ENCODE results near the gene ITGBL1.

Gene ITGBL1

DNA sequence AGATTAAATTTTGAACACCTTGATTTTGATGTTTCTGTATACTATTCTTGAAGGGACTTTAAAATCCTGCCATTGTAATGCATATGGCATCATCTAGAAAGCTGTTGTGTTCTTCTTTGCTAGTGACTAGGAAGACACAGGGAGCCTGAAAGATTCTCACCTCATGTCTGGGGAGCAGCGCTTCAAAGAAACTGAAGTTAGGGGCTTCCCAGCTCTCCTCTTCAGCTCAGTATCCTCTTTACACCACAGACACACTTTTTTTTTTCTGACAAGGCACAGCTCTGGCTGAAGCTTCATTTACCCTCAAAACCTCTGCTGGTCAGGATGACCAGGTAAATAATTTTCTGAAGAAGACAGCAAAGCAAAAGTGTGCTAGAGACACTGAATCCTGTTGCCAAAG is 255.6 kb downstream of the ITGBL1 start:
- DNase-seq, result no peak

DNA sequence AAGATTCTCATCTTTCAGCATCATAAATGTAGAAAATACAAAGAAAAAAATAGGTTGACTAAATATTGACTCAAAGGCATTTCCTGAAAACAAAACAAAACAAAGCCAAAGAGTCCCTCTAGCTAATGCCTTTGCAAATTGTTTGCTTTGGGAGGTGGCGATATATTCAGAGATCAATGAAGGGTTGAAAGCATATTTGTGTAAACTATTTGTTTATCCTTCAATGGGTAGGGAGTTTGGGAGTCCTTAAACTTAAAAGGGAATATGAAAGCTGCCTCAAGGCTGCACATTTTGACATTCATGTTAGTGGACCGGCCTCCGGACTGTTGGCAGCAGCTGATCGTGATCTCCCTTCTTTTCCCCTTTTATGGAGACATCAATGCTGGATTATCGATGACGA is 257.5 kb downstream of the ITGBL1 start:
- no peak for DNase-seq

DNA sequence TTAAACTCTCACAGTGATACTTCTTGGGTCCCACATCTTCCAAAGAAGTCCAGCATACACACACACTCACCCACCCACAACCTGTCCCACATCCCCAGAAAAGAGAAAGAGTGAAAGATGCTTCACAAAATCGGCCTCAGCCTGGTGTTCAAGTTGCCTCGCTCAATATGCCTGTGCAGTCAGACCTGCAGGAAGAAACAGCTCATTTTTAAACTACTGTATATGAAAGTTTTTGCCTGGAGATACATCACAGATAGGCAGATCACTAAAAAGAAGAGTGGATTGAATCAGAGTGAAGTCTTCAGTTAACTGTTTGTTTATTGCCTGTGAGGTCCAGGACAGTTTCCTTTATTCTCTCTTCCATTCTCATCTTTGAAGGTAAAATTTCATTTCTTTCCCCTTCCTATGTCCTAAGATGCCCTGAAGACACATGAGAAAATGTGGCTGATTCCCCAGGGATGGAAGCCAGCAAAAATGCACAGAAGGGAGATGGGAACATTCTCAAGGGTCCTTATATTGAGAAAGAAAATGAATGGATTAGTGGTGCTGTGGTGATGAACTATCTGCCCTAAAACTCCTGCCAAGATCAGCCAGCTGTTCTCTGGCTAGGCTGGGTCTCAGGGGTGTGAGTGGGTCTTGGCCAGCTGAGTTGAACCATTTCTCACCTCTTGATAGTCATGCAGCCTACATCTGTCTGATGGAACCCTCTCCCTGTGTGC is 259.0 kb downstream of the ITGBL1 start:
- no peak for DNase-seq

DNA sequence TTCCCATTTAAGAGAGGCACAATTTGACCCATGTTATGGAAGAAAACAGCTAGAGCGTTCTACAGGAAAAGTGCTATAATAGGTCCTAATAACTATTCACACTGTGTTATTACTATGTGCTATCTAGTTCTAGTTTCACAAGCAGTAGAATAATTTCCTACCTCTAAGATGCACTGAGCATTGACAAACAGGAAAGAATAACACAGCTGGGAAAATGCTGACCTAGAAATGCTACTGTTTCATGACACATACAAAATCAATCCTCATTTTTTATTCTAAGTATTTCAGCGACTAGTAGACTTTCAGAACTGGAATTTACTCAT is 259.5 kb downstream of the ITGBL1 start:
- DNase-seq, result no peak

DNA sequence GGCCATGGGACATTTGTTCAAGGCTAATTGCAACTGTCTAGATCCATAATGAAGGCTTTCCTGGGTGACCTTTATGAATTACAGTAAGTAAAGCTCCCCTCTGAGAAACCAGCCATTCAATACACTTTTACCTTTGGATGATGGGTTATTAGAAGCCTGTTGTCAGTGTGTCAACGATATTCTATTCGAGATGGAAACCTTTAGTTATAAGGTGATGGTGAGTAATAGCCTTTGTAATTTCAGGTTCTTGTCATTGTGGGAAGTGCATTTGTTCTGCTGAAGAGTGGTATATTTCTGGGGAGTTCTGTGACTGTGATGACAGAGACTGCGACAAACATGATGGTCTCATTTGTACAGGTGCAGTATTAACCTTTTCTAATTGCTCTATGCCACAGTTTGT is 261.7 kb downstream of the ITGBL1 start:
- DNase-seq, result no peak

DNA sequence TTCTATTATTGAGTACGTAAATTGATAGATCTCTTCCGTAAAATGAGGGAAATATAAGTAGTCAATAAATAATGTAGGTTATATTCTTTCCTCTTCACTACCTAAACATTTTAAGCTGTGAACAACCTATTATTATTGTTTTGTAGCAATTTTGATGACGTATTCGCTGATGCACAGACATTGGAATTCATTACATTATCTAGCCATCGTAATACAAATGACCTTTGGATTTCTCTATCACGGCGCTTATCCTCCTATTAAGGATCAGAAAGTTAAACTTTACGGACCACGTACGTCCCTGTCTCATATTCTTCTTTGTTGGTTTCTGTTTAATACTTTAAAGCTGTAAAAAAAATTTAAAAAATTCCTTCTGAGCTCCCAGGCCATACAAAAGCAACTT is 264.9 kb downstream of the ITGBL1 start:
- no peak for DNase-seq

DNA sequence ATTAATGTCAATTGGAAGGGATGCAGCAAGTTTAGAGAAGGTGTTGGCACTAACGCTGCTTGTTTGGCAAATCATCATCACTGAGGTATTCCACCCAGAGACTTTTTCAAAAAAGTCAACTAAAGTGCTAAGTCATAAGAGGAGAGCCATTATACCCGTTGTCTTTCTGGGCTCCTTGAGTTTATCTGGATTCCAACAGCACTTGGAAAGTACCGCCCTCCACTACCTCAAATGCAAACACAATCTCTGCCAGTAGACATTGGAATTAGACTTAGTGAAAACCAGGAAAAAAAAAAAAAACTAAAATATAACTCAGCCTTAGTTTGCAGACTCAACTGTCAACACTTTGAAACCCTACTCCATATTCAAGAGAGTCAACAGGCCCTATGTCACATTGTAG is 266.0 kb downstream of the ITGBL1 start:
- DNase-seq, result no peak

DNA sequence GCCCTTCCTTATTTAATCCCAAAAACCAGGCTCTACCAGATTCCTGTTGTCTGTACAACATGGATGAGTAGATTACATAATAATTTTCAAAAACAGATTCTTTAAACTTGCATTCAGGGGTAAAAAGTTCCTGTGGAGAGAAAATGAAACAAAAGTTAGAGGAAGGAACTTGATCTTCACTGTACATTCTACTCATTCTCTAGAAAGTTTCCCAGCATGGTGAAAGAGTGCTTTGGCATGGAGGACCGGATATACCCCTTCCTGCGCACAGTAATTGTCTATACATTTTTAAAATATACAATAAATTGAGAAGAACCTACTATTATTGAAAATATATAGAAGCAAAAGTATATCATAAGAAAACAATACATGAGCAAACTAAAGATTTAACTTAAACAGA is 274.2 kb downstream of the ITGBL1 start:
- DNase-seq, result no peak

DNA sequence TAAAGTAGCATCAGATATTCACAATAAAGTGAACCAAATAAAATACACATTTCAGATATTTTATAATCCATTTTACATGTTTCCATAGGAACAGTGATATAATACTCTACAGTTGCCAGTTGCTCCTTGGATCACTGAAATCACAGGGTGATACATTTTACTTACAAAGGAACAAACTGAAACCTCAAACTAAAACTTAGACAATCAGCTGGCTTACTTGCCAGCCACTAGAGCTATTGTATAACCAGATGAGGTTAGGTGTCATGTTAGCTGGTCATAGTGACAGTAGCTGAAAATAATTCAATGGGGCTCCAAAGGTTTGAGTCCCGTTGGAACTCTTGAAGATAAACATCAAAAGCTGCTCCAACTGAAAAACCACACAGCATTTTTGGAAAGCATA is 274.6 kb downstream of the ITGBL1 start:
- no peak for DNase-seq

DNA sequence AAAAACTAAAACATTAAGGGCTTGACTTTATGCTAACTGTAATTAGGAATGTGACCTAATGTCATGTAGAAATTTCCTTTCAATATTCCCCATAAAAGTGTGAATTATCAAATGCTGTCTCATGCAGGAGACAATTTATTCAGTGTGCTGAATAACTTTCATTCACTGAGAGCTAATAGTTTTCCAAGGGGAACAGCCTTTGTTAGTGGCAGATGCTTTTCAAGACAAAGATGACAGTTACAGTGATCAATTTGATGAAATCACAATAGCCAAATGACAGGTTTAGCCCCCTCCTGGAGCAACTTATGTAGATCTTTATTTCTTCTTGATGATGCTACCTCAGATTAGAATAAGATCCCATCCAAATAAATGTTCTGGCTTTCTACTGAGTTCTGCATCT is 275.5 kb downstream of the ITGBL1 start:
- no peak for DNase-seq

DNA sequence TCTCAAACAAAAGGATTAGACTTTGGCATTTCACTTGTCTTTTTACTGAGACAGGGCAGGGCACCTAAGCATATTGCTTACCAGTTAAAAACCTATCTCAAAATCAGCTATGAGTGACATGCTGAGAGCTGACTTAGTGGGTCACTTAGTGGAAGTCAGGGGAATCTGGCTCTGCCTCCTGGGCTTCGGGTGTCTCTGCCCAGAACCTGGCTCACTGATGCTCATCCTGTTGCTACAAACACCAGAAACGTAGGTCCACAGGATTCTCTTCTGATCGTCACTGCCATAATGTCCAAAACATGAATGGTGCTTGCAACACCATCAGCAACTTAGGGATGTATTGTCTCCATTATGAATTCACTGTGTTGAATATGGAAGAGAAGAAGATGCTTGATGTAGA is 276.1 kb downstream of the ITGBL1 start:
- DNase-seq, result no peak

DNA sequence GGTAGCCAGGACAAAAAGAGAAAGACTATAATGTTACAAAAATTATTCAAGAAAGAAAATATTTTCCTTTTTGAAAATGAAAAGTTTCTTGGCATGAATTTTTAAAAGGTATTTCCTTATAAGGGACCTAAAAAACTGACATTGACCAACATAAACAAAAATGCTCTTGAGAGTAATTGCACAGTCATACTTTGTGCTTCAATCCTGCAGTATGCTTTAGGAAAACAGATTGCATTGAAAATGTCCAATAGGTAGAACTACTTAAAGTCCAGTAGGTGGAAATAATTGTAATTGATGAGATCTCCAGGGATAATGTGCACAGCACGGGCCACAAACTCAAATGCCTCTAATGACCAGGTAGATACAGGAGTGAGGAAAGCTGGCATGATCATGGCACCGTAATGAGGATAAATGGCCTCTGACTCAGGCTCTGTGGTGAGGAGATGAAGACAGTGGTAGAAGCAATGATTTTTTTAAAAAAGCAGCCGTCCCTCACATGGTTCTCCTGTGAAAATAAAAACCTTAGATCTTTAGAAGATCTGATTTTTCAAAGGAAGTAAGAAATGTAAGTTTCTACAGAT is 278.0 kb downstream of the ITGBL1 start:
- no peak for DNase-seq

DNA sequence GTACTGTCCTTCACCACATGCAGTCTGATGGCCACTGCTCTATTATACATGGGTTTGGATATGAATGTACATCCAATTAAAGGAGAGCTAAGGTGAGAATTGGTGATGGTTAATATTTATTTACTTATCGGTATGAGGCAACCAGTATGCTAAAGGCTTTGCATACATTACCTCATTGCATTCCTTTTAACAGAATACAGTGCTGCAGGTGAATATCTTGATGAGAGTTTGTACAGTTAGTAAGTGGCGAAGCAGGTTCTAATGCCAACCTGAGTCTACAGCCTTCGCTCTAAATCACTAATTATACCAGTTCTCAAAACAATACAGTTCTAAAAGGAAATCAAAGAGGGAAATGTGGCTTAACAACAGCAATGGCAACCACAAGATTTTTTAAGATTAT is 284.1 kb downstream of the ITGBL1 start:
- DNase-seq, result no peak

DNA sequence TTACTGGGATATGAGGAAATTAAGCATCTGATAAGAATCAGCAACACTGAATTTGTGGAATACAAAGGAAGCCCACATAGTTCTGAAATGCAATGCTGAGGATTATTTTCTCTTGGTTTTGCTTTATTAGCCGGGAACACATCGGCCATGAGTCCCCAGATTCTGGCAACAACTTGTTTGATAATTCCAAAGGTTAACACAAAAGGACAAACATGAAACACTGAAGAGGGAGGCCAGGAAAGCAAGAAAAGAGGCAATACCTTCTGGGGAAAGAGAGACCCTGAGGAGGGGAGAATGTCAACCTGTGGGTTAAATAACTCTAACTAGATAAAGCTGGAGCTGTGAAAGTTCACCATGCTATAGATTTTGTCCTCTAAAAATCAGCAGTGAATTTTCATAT is 285.9 kb downstream of the ITGBL1 start:
- DNase-seq, result no peak

DNA sequence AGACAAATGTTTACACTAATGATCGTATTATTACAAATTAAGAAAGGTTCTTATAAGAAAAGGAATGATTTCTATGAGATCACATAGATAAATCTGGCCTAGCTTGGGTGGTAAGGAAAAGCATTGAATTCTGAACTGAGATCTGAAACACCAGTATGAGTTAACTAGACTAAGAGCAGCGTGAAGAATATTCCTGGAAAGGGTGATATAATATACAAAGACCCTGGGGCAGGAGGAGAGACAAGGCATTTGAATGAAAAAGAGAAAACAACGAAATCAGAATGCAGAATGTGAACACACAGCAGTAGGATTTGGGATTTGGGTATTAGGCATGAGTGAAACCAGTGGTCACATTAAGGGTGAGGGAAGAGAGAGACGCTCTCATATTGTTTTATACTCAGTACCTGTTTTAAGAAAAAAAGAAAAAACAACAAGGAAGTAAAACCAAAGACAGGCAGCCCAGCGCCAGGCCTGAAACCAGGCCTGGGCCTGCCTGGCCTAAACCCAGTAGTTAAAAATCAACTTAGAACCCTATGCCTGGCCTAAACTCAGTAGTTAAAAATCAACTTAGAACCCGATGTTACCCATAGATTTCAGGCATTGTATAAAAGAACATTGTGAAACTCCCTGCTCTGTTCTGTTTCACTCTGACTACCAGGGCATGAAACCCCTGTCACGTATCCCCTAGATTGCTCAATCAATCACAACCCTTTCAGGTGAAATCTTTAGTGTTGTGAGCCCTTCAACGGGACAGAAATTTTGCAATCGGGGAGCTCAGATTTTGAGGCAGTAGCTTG is 287.1 kb downstream of the ITGBL1 start:
- DNase-seq, result no peak

DNA sequence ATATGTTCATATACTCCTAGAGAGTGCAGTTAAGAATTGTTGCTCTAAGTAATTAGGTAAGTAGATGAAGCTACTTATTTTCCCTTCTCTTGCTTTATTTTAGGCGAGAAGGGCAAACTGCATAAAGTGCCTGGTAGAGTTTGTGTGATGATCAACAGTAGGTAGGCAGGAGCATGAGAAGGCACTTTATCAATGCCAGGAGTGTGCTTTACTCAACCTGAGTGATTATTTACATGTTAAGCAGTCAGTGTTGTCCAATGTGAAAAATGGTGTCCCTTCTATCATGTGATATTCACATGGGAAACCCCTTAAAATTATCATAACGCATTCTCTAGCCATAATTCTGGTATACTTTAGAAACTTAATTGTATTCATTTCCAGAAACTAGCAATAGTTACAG is 294.0 kb downstream of the ITGBL1 start:
- DNase-seq, result no peak

DNA sequence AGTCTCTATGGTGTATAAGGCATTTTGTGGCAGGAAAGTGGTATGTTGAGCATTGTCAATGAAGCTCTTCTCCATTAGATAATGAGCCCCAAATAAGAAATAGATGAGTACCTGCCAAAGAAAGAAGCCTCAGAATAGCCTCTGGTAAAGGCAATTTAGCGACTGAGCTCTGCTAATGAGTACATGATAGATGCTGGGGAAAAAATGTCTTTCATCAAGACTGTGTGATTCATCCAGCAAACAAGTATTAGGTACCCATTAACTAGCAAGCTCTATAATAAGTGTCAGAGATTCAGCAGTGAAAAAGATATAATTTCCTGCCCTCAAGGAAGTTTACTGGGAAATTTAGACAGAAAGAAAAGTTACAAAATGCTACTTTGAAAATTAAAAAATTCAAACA is 294.6 kb downstream of the ITGBL1 start:
- DNase-seq, result no peak

DNA sequence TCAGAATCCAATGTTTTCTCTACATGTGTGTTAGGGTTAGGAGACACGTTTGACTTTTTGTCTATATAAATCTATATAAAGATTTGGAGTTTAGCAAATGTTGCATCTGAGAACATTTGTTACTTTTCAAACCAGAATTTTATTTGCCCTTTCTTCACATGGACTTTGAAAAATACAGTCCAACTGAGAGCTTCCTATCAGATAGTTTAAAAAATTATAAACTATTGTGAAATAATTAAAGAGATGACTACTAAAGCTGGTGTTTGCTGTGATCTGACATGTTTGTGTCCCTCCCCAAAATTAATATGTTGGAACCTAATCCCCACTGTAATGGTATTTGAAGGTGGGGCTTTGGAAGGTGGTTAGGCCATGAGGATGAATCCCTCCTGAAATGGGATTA is 297.1 kb downstream of the ITGBL1 start:
- DNase-seq, result no peak

DNA sequence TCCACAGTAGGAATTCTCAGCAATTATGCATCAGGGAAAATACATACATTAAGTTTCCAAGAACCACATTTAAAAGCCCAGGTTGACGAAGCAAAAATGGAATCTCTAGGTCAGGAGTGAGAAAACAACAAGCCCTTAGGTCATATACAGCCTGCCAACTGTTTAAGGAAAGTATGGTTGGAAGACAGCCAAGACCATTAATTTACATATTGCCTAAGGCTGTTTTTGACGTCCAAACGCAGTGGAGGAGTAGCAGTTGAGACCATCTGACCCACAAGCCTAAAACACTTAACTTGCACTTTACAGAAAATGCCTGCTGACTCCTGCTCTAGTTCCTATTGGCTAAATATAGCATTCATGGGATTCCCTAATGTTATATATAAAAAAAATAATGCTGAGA is 299.0 kb downstream of the ITGBL1 start:
- DNase-seq, result no peak

DNA sequence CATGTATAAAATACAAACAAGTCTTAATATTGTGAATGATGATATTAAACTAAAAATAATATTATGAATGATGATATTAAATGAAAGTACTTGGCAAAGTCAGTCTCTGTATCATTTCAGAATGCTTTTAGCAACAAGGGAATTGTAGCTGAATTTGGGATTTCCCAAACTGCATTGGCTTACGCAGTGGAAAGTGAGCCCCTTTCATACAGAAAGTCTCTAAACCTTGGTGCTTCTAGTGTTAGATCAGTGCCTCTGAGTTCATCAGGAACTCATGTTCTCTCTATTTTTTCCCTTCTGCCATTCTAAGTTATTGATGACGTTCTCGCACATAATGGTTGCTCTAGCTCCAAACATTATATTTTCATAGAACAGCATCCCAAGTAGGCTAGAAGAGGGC is 300.0 kb downstream of the ITGBL1 start:
- no peak for DNase-seq

DNA sequence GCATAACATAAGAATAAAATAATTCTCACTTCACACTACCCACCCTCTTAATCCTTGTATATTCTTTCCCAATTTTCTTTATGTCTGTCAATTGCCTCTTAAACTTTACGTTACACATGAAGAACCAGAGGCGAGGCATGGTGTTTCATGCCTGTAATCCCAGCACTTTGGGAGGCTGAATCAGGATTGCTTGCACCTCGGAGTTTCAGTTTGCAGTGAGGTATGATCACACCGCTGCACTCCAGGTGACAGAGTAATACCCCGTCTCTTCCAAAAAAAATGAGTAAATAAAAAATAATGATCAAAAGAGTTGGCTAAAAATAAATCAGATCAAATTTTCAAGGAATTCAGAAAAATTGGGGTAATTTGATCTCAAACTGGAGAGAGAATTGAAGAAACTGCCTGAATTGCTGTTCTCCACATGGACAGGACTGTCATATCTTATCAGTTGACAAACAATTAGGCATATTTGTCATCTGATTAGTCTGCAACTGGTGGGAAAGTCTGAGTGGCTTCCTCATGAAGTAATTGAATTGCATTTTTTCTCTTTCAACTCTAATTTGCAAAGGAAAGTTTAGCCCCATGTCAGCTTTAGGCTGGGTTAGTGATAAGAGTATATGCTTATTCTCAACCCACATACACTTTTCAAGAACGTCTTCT is 302.9 kb downstream of the ITGBL1 start:
- no peak for DNase-seq

DNA sequence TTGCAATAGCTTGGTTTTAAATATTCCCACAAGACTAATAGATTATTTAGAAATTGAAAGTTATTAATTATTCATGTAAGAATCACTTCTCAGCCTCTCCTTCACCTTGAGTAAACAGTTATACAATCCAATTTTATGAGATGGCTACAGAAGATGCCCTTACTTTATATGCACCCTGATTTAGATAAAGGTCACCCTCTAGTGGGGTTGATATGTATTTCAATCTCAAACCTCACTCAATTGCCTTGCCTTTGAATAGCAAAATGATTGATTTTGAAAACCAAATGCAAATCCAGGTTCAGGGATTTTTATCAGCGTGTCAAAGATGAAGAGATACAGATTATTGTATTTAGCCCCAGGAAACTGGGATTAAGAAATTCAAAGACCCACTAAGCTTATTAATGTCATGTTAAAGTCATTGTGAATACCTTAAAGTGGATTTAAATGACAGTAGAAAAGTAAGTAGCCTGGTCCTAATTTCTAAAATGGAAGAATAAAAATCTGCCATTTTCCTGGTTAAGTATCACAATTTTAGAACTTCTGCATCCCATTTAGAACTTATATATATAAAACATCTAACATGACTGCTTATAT is 305.1 kb downstream of the ITGBL1 start:
- DNase-seq, result no peak

DNA sequence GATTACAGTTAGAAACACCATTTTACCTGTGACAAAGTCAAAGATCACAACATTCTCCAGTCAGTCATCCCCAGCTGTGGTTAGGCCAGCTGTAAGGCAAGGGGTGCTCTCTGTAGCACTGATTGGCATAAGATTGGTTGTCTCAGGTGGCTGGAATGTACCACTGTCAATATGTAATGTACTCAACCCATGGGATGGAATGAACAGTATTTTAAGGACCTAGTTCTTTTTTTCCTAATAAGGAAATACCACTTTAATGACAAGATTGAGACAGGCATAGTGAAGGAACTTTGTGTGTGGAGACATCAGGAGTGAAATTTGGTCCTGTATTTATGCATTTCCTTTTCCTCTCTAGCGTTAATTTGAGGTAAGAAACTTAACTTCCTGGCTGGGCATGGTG is 310.7 kb downstream of the ITGBL1 start:
- DNase-seq, result no peak

All from activated effector memory CD4-positive, alpha-beta T cell treated with anti-CD3 and anti-CD28 coated beads, Interleukin-2, amount 50 U/mL, for 16 hours (primary cell).